Measurements from ENCODE around the gene PPIB. TPM values are rescaled to one million over a fixed set of nuclear protein-coding genes. Genes with fewer than 3 reads are reported as not detected.
A peak's percentile ranks its signal among the peaks of the same experiment; 100 is the strongest.

The PPIB gene
- total and polyA plus RNA-seq, 5 experiments from 2014 or later, result 154 to 581 (median 431) TPM

DNA sequence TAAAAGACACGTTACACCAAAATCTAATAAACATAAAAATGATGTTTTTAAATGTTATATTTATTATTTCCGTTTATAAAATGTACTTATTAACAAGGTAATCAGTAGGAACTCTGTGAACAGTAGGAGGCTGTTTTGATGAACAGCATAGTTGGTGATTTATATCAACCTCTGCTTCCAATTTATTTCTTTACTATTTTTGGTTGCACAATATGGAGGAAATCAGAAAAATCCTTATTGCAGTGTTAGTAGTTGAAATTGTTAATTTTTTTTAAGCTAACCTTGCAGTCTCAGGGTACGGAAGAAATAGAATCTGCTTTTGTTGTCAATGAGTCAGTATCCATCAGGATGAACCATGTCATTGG, 16.3 kb downstream of the PPIB start:
- peaks cover 0 to 4% (median 0%) of the 10 kb centered on the region in 5 donors for H3K27me3 Mint-ChIP-seq
- peaks cover 10 to 22% (median 20%) of the 10 kb centered on the region in 4 donors for H3K4me1 Mint-ChIP-seq
- H3K27ac Mint-ChIP-seq, result no peak overlapping the region
- POLR2A ChIA-PET, result interaction anchor here (1.2 kb wide), 1 partner anchor 16 kb away, joined by 4 read pairs; no protein-coding TSS in a partner anchor
- H3K4me3 Mint-ChIP-seq, result no peak overlapping the region
- H3K9me3 Mint-ChIP-seq, result no peaks in the 10 kb centered on the region
- DNase-seq (no peak), ATAC-seq (no peak)
- peaks cover 0 to 28% (median 6%) of the 10 kb centered on the region in 3 donors for H3K36me3 Mint-ChIP-seq

DNA sequence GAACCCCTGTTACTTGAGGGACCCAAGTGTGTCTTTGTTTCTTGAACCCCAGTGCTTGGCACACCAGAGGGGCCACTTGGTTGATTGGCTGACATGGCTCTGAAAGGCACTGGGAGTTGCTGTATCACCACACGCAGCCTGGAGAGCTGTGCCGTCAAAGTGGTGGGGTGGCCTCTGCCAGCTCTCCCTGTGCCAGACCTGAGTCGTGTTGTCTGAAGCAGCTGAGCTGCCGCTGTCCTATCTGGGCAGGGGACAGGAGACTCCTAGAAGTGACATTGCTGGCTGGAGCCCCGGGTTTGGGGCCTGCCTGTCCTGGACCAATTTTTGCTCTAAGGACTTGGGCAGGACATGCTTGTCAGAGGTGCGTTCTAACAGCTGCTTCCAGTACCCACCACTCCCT, 16.8 kb downstream of the PPIB start:
- POLR2A ChIA-PET, result no interaction called here
- DNase-seq (no peak), ATAC-seq (no peak)
- no peaks in the 10 kb centered on the region for H3K9me3 Mint-ChIP-seq
- H3K4me3 Mint-ChIP-seq, result no peak overlapping the region
- H3K27me3 Mint-ChIP-seq, result peaks cover 0 to 3% (median 0%) of the 10 kb centered on the region in 5 donors
- no peak overlapping the region for H3K27ac Mint-ChIP-seq
- peaks cover 12 to 21% (median 17%) of the 10 kb centered on the region in 4 donors for H3K4me1 Mint-ChIP-seq
- peaks cover 0 to 33% (median 6%) of the 10 kb centered on the region in 3 donors for H3K36me3 Mint-ChIP-seq

DNA sequence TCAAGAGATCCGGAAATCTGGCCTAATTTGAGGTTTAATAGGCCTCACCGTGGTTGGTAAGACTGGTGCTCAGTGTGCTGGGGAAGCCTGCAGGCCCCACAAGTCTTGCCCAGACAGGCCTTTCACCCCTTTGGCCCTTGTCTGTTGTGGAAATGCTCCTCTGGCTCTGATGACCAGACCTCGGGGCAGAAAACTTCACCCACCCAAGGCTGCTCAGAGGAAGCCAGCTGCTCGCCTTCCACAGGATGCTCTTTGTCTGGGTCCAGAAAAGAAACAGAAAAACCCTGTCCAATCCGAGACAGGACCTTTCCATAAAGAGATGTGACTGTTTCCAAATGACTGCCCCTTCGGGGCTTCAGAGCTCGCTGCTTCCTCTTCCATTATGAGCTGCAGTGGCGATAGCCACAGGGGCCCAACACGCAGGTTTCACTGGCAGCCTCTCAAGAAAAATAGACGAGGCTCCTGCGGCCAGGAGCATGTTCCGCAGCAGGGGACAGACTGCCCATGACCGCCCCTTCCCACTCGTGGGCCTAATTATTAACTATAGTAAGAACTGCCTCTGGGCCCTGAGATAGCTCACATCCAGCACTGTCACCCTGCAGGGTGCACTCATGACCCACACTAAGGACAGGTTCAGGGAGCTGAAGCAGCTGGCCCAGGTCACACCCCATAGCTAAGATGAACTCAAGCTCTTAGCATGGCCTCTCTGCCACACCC, 18.1 kb downstream of the PPIB start:
- Mint-ChIP-seq H3K9me3 (no peaks in the 10 kb centered on the region), H3K4me1 (peaks cover 6 to 9% (median 7%) of the 10 kb centered on the region in 4 donors), H3K27ac (peak overlapping the region in 2 of 10 donors; percentile 24 to 59), H3K36me3 (peaks cover 0 to 40% (median 6%) of the 10 kb centered on the region in 3 donors), H3K4me3 (no peak overlapping the region), H3K27me3 (no peaks in the 10 kb centered on the region)
- POLR2A ChIA-PET, result interaction anchor here (2.3 kb wide), 1 partner anchor 9 kb away, joined by 7 read pairs; no protein-coding TSS in a partner anchor
- DNase-seq, result no peak
- no peak for ATAC-seq

DNA sequence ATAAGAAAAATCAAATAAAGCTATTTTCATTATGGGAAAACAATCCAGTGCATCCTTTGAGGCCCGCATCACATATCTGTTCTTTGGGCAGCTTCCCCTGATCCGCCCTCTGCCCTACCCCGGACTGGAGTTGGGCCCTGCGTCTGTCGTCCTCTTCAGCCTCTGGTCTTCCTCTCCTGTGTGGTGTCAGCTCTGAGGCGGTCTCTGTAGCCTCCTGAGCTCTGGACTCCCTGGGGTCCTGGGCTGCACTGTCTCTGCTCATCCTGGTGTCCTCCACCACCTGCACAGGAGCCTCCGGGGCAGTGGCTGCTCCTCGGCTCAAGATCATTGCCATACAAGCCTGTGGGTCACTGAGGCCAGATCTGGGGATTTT, 18.6 kb downstream of the PPIB start:
- Mint-ChIP-seq H3K27ac (peak overlapping the region in 1 of 10 donors; percentile 25), H3K36me3 (peaks cover 0 to 42% (median 6%) of the 10 kb centered on the region in 3 donors), H3K9me3 (no peaks in the 10 kb centered on the region), H3K27me3 (no peaks in the 10 kb centered on the region), H3K4me3 (no peak overlapping the region), H3K4me1 (peaks cover under 1 to 4% (median 3%) of the 10 kb centered on the region in 4 donors)
- POLR2A ChIA-PET, result interaction anchor here (2.3 kb wide), 1 partner anchor 10 kb away, joined by 7 read pairs; no protein-coding TSS in a partner anchor
- ATAC-seq, result no peak
- DNase-seq, result no peak

DNA sequence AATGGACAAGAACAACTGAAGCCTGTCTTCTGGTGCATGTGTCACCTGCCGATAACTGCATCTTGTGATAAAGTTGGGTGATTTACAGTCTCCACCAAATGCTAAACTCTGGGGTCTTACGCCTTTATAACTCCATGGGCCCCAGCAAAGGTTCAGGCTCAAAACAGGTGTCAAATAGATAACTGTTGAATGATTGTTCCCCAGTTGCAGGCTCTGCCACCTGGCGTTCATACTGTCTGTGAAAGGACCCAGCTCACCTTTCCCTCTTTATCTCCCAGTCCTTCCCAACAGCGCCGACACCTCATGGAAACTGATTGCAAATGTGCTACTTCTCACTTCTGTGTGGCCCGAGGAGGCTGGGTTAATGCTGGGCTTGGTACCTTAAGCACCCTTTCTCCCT, 19.5 kb downstream of the PPIB start:
- Mint-ChIP-seq H3K27me3 (no peaks in the 10 kb centered on the region), H3K4me1 (peaks cover 0 to 4% (median under 1%) of the 10 kb centered on the region in 4 donors), H3K9me3 (no peaks in the 10 kb centered on the region), H3K27ac (peak overlapping the region in 2 of 10 donors; percentile 20 to 22), H3K36me3 (peaks cover 0 to 50% (median 6%) of the 10 kb centered on the region in 3 donors), H3K4me3 (no peak overlapping the region)
- POLR2A ChIA-PET, result no interaction called here
- no peak for DNase-seq
- no peak for ATAC-seq

DNA sequence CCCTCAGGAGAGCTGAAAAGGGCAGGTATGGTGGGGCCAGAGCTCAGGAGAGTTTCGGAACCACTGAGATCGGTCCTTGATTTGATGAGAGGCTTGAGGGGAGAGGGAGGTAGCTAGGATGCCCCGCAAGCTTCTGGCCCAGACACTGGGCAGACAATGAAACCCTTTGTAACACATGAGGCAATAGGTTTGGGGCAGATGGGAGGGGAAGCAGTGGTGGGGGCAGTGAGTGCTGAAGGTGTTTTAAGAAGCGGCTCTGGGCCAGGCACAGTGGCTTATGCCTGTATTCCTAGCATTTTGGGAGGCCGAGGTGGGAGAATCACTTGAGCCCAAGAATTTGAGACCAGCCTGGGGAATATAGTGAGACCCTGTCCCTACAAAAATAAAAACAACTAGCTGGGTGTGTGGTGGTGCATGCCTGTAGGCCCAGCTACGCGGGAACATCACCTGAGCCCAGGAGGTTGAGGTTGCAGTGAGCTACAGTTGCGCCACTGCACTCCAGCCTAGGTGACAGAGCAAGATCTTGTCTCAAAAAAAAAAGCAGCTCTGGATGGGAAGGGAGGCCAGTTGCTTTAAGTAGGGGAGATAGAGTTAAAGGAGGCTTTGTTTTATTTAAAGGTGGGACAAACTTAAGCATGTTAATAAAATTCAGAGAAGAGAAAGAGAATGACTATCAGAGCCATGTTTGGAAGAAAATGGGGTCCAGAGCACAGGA, 20.9 kb downstream of the PPIB start:
- no peak for ATAC-seq
- peaks cover 0 to 4% (median under 1%) of the 10 kb centered on the region in 4 donors for H3K4me1 Mint-ChIP-seq
- H3K9me3 Mint-ChIP-seq, result no peaks in the 10 kb centered on the region
- no peaks in the 10 kb centered on the region for H3K27me3 Mint-ChIP-seq
- H3K4me3 Mint-ChIP-seq, result no peak overlapping the region
- POLR2A ChIA-PET, result no interaction called here
- peak overlapping the region in 5 of 10 donors; percentile 22 to 91 (median 53) for H3K27ac Mint-ChIP-seq
- H3K36me3 Mint-ChIP-seq, result peaks cover 0 to 62% (median 6%) of the 10 kb centered on the region in 3 donors
- DNase-seq, result no peak

DNA sequence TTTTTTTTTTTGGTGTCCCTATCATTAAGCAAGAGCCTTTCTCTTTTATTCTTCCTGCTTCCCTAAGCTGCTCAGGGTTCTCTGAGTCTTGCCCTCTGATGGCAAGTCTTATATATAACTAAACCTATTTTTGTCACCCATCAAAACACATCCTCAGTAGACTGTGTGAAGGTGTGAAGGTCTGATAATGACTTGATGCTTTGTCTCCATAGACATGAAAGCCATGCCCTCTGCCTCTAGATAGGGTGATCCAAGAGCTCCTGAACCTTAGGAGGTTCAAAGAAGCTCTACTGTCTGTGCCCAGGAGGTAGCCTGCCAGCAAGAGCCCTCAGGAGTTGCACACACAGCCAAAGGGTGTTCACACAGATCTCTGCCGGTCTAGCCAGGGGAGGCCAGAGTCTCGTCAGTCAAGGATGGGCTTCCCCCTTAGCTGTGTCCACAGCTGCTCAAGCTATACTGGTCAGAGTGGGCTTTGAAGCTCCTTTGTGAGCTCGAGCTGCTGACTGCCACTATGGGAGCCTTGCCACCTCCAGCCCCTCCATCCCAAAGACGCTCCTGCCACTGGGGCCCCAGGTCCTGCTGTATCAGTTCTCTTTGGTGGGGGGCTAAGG, 24.4 kb downstream of the PPIB start:
- POLR2A ChIA-PET, result interaction anchor here (0.6 to 0.7 kb wide), 2 partner anchors 9 to 18 kb away, joined by 4 to 5 read pairs; no protein-coding TSS in a partner anchor
- DNase-seq, result no peak
- Mint-ChIP-seq H3K36me3 (peaks cover 0 to 83% (median 18%) of the 10 kb centered on the region in 3 donors), H3K4me1 (peaks cover 0 to 4% (median 0%) of the 10 kb centered on the region in 4 donors), H3K27me3 (no peaks in the 10 kb centered on the region), H3K27ac (peak overlapping the region in 1 of 10 donors; percentile 72), H3K4me3 (no peak overlapping the region), H3K9me3 (no peaks in the 10 kb centered on the region)
- ATAC-seq, result no peak

DNA sequence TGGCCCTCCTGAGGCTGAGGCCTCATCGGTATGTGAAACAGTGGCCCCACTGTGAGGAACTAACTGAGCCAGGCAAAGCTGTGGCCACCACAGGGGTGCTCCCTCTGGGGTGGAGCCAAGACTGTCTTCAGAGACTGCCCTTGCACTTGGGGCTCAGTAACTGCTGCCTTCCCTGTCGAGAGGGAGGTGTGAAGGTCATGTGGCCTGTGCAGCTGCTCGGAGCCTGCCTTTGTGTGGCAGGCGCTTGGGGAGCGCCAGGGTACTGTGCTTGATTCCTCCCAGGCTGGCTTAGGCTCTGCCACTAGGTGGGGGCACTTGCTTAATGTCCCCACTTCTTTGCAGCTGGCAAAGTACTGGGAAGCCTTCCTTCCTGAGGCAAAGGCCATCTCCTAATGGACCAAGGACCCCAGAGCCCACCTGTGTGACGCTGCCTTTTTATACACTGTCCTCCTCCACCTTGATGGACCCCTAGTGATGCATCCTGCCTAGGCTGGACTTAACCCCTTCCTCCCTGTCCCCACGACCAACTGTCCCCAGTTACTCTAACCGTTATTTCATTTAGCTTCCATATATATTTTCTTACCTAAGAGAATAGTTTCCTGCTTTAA, 25.5 kb downstream of the PPIB start:
- H3K9me3 Mint-ChIP-seq, result no peaks in the 10 kb centered on the region
- peaks cover 0 to 4% (median 0%) of the 10 kb centered on the region in 4 donors for H3K4me1 Mint-ChIP-seq
- DNase-seq (no peak), ATAC-seq (peak in 1 of 2 donors; percentile 36)
- POLR2A ChIA-PET, result interaction anchor here (0.6 to 0.7 kb wide), 2 partner anchors 8 to 136 kb away, joined by 4 to 5 read pairs; no protein-coding TSS in a partner anchor
- H3K36me3 Mint-ChIP-seq, result peaks cover under 1 to 86% (median 18%) of the 10 kb centered on the region in 3 donors
- H3K27ac Mint-ChIP-seq, result peak overlapping the region in 3 of 10 donors; percentile 46 to 49 (median 47)
- H3K4me3 Mint-ChIP-seq, result no peak overlapping the region
- H3K27me3 Mint-ChIP-seq, result no peaks in the 10 kb centered on the region

DNA sequence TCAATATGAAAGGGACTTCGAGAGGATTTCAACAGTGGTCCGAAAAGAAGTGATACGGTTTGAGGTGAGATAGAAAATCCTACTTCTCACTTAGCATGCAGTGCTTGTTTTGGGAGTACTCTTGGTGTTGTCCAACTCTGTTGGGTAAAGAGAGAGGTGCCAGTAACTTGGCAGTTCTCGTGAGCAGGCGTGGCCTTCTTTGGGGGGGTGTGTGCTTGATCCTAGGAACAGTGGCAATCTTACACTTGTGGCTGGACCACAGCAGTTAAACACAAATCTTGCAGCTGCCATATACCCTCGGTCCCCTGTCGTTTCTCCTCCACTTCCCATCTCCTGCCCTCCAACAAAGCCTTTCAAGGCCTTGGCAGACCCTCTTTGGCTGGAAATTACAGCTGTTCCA, 26.5 kb downstream of the PPIB start:
- Mint-ChIP-seq H3K36me3 (peaks cover 8 to 87% (median 16%) of the 10 kb centered on the region in 3 donors), H3K4me1 (peaks cover 0 to 4% (median 0%) of the 10 kb centered on the region in 4 donors), H3K4me3 (no peak overlapping the region), H3K27ac (no peak overlapping the region), H3K27me3 (no peaks in the 10 kb centered on the region), H3K9me3 (no peaks in the 10 kb centered on the region)
- ATAC-seq (no peak), DNase-seq (no peak)
- POLR2A ChIA-PET, result no interaction called here

DNA sequence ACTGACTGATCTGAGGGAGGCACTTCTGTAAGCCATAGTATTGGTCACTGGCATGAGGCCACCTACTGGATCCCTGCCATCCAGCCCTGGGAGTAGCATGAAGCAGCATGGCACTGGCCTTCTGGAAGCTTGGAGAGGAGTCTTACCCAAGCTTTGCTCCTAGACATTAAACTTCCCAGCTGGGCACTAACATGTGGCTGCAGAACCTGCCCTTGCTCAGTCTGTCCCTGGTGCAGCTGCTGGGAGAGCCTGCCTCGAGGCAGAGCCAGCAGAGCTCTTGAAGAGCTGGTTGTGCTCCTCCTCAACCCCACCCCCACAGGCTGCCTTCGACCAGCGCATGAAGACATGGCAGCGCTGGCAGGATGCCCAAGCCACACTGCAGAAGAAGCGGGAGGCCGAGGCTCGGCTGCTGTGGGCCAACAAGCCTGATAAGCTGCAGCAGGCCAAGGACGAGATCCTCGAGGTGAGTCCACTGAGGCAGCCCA, 28.4 kb downstream of the PPIB start:
- H3K36me3 Mint-ChIP-seq, result peaks cover 11 to 94% (median 22%) of the 10 kb centered on the region in 3 donors
- no peaks in the 10 kb centered on the region for H3K9me3 Mint-ChIP-seq
- DNase-seq, result no peak
- ATAC-seq, result no peak
- H3K4me3 Mint-ChIP-seq, result no peak overlapping the region
- H3K27me3 Mint-ChIP-seq, result no peaks in the 10 kb centered on the region
- H3K4me1 Mint-ChIP-seq, result no peaks in the 10 kb centered on the region
- H3K27ac Mint-ChIP-seq, result peak overlapping the region in 2 of 10 donors; percentile 38 to 81
- POLR2A ChIA-PET, result interaction anchor here (0.6 kb wide), 1 partner anchor 30 kb away, joined by 4 read pairs; no protein-coding TSS in a partner anchor

DNA sequence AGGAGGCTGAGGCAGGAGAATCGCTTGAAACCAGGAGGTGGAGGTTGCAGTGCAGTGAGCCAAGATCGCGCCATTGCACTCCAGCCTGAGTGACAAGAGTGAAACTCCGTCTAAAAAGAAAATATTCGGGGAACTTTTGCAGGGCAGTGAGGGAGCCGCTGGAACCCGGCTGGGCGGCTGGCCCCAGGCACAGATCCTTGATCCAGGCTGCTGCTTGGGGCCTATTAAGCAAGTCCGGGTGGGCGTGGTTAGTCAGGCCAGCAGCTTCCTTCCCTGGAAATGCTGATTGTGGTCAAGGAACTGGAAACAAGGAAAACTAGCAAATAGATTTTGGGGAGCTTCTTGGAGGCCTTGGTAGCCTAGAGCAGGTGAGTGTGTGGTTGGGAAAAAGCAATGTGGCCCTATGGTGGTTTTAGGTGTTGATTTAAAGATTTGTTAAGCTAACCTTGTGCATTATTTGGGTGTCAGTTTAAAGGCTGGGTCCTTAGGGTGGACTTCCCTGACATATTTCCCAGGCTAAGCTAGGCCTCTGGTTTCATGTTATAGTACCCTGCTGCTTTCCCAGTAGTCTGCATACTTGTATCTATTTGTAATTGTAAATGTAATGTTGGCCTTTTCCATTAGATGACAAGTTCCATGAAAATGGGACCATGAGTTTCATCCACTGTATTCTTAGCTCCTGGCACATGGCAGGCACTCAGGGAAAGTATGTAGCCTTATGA, 29.0 kb downstream of the PPIB start:
- Mint-ChIP-seq H3K27me3 (no peaks in the 10 kb centered on the region), H3K36me3 (peaks cover 11 to 98% (median 22%) of the 10 kb centered on the region in 3 donors), H3K27ac (peak overlapping the region in 2 of 10 donors; percentile 38 to 81), H3K4me1 (no peaks in the 10 kb centered on the region), H3K4me3 (no peak overlapping the region), H3K9me3 (no peaks in the 10 kb centered on the region)
- DNase-seq (no peak), ATAC-seq (no peak)
- POLR2A ChIA-PET, result no interaction called here

Data from naive thymus-derived CD8-positive, alpha-beta T cell (primary cell).